Fibroblast of villous mesenchyme (primary cell): ENCODE results near the gene MATN4. TPM values are rescaled to one million over a fixed set of nuclear protein-coding genes. Genes with fewer than 3 reads are reported as not detected.

ENCODE experiments used
- DNase-seq: peaks from one replicate; pipeline ENCODE4 v3.0.0-alpha.2; 2010; ENCODE audit warnings: low read depth
- H3K4me3 ChIP-seq: 2 replicates; pipeline ENCODE4 v1.5.1; 2011; ENCODE audit warnings: low read depth, mild to moderate bottlenecking, low read length
- total RNA-seq: library from RNA; depleted of rRNA; stranded (reverse); fragments of >200 nt; gene quantifications from 2 replicates; pipeline ENCODE4 v1.2.3, GENCODE V29; 2012
- TF ChIP-seq, protein P1 (sequence below): IDR thresholded peaks from 2 replicates; pipeline ENCODE4 v1.5.1; 2012; ENCODE audit warnings: low read depth, mild to moderate bottlenecking, low read length; ENCODE audit not compliant: insufficient read depth

The MATN4 gene
- total RNA-seq, 1 donor = not detected

DNA sequence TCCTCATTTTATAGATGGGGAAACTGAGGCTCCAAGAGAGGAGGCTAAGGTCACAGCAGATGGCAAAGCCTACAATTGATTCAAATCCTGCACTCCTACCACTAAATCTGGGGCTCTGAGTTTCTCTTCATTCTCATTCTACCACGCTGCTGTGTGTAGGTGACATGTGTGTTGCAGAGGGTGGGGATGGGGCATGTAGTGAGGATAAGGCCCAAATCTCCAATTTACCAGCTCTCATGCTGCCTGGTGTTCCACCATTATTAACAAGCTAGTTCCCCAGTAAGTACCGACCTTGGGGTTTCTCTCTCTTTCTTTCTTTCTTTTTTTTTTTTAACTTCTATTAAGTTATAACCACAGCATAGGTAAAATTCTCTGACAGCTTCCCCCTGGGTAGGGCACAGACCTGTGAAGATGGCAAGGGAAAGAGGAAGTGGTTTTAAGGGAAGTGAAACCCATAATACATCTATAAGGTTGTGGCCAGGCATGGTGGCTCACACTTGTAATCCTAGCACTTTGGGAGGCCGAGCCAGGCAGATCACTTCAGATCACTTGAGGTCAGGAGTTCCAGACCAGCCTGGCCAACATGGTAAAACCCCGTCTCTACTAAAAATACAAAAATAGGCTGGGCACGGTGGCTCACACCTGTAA, 13.0 kb upstream of the MATN4 start:
- H3K4me3 ChIP-seq = no peak overlapping the region
- TF ChIP-seq, protein P1, sequence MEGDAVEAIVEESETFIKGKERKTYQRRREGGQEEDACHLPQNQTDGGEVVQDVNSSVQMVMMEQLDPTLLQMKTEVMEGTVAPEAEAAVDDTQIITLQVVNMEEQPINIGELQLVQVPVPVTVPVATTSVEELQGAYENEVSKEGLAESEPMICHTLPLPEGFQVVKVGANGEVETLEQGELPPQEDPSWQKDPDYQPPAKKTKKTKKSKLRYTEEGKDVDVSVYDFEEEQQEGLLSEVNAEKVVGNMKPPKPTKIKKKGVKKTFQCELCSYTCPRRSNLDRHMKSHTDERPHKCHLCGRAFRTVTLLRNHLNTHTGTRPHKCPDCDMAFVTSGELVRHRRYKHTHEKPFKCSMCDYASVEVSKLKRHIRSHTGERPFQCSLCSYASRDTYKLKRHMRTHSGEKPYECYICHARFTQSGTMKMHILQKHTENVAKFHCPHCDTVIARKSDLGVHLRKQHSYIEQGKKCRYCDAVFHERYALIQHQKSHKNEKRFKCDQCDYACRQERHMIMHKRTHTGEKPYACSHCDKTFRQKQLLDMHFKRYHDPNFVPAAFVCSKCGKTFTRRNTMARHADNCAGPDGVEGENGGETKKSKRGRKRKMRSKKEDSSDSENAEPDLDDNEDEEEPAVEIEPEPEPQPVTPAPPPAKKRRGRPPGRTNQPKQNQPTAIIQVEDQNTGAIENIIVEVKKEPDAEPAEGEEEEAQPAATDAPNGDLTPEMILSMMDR = no peak
- no peak for DNase-seq

DNA sequence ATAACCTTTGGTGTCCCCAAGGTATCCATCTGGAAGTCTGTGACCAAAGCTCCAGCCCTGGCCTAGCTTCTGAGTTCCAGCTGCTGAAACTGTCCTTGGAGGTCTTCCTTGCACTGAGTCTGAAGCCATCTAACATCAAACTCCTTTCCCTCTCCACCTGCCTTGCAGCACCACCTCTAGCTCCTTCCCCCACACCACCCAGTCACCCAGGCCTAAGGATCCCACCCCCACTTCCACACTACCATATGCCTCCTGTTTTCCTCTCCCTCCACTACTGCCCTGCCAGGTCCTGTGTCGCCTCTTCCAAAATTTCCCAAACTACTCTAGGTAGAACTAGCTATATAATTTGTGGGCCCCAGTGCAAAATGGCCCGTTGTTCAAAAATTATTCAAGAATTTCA, 10.8 kb upstream of the MATN4 start:
- TF ChIP-seq, protein P1 = no peak
- no peak for DNase-seq
- H3K4me3 ChIP-seq = no peak overlapping the region

DNA sequence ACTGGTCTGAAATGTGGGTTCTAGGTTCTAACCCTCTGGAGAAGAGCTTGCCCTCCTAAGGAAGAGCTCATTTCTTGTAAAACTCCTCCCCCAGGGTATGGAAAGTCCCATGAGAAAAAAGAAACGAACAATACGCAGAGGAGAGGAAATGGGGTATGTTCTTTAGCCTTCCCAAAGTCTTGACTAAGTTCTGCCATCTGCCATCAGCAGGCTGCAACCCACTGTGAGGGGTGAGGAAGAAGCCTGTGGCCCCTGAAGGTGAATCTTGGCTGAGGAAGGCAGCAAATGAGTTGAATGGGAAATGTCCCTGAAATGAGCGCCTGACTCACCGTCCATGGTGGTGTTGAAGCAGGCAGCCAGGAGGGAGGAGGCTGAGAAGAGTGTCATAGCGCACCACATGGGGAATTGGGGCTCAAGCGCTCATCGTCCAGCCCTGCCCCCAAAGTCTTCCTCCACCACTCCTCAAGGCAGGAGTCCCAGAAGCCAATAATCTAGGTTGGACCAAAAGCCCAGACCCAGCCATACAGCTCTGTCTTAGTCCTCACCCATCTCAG, 10.4 kb upstream of the MATN4 start:
- DNase-seq = no peak
- H3K4me3 ChIP-seq = no peak overlapping the region
- TF ChIP-seq, protein P1 = no peak

DNA sequence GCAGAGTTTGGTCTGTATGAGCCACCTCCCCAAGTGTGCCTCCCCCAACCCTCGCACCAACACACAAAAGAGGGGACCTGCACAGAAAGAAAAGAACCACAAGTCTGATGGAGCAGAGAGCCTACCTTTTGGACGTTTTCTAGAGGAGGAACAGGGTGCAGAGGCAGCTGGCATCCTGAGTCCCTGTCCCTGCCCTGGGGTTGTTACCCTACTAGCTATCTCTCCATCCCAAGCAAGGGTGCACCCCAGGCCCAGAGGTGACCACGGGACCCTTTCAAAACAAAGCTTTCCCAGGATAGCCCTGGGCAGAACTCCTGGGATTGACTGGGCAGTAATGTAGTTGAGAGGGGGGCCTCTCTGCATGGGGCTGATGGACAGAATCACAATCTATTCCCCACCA, 9.7 kb upstream of the MATN4 start:
- no peak overlapping the region for H3K4me3 ChIP-seq
- no peak for DNase-seq
- TF ChIP-seq, protein P1 = no peak

DNA sequence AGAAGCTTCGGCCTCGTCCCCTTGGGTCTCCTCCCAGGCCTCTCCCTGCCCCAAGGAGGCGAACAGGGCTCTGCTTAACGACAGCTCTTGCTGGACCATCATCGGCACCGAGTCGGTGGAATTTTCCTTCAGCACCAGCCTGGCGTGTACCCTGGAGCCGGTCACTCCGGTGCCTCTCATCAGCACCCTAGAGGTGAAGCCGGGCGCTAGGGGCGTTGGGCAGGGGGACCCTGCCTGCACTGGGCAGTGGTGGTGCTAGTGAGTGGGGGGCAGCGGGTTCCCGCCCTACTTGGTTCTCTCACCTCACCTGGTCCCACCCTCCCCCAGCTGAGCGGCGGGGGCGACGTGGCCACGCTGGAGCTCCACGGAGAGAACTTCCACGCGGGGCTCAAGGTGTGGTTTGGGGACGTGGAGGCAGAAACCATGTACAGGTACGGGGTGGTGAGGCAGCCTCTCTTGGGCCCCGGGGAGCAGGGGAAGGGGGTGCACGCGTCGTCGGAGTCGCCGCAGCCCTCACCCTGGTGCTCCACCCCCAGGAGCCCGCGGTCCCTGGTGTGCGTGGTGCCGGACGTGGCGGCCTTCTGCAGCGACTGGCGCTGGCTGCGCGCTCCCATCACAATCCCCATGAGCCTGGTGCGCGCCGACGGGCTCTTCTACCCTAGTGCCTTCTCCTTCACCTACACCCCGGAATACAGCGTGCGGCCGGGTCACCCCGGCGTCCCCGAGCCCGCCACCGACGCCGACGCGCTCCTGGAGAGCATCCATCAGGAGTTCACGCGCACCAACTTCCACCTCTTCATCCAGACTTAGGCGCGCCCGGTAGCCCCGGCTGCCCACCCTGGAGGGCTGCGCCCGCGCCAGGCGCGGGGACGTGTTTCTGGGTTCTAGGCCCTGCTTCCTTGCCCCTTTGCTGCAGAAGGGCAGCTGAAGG, 8.3 kb upstream of the MATN4 start:
- no peak overlapping the region for H3K4me3 ChIP-seq
- TF ChIP-seq, protein P1 = no peak
- DNase-seq = no peak

DNA sequence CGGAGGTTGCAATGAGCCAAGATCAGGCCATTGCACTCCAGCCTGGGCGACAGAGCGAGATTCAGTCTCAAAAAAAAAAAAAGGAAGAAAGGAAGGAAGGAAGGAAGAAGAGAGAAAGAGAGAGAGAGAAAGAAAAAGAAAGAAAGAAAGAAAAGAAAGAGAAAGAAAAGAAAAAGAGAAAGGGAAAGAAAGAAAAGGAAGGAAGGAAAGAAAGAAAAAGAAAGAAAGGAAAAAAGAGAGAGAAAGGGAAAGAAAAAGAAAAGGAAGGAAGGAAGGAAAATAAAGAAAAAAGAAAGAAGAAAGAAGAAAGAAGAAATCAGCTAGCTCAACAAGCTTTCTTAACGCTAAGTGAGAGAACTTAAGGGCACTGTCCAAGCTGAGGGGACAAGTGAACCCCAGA, 7.6 kb upstream of the MATN4 start:
- DNase-seq = no peak
- TF ChIP-seq, protein P1 = no peak

More for the DNA sequence above, 7.6 kb upstream of the MATN4 start:
- H3K4me3 ChIP-seq = no peak overlapping the region
